Parietal lobe (tissue), 2 donors: ENCODE results near the gene NRG4. TPM values are rescaled to one million over a fixed set of nuclear protein-coding genes. Genes with fewer than 3 reads are reported as not detected.

Experiments
- small RNA-seq: library from RNA; depleted of rRNA; stranded (forward); fragments of <200 nt; gene quantifications from one replicate; pipeline ENCODE3, GENCODE V24; 2014; ENCODE audit warnings: low replicate concordance
- total RNA-seq: library from RNA; depleted of rRNA; stranded (reverse); fragments of >200 nt; gene quantifications from one replicate; pipeline ENCODE4 v1.2.3, GENCODE V29; 2014

Gene NRG4
- total RNA-seq, result not detected

GRCh38 chr15:76011627-76012551 lies at the start of gene NRG4:
Gene NRG4 (minus strand): TSS chr15:76012424. CDS start chr15:76011230, 1,194 bp downstream.

GRCh38 chr15:76059320-76060117 lies 47.3 kb upstream of the NRG4 start, which contains the start of gene TMEM266:
Gene TMEM266 (plus strand): TSS chr15:76059985. CDS start chr15:76134264, 74,279 bp downstream.

GRCh38 chr15:75903331-75904239 lies 108.6 kb downstream of the NRG4 start, which contains the start of gene FBXO22:
Gene FBXO22 (plus strand): TSS chr15:75903878. CDS start chr15:75903964, 86 bp downstream.

Small RNA genes within 50 kb of the gene (small RNA-seq; reads per million reads assigned to genes)
- gene RN7SL510P, result not detected

Other genes starting within 250 kb of the NRG4 start
- gene UBE2Q2, start 169.0 kb downstream of the NRG4 start, total RNA-seq, result 63.9 TPM
- gene FBXO22, start 108.5 kb downstream of the NRG4 start, total RNA-seq, result 41.0 TPM
- gene TMEM266, start 47.6 kb upstream of the NRG4 start, total RNA-seq, result 3.8 TPM